H9 (cell line): ENCODE measurements around the gene NHSL2. TPM values are rescaled to one million over a fixed set of nuclear protein-coding genes. Genes with fewer than 3 reads are reported as not detected.

ENCODE experiments used
- DNase-seq: peaks from one replicate; pipeline ENCODE4 v3.0.0-alpha.2; 2017
- H2AFZ ChIP-seq: one replicate; pipeline ENCODE4 v1.6.1; 2013; ENCODE audit warnings: mild to moderate bottlenecking, low read length, control low read depth, moderate library complexity
- H2AK5ac ChIP-seq: 2 replicates; pipeline ENCODE4 v1.6.1; 2013; ENCODE audit warnings: low read length, control low read depth, mixed read lengths; ENCODE audit not compliant: insufficient read length
- H2BK120ac ChIP-seq: one replicate; pipeline ENCODE4 v1.6.1; 2013; ENCODE audit warnings: low read depth, mild to moderate bottlenecking, low read length, control low read depth, inconsistent platforms; ENCODE audit not compliant: poor library complexity, severe bottlenecking
- H2BK12ac ChIP-seq: 2 replicates; pipeline ENCODE4 v1.6.1; 2013; ENCODE audit warnings: low read length, control low read depth, mixed read lengths, low read depth; ENCODE audit not compliant: insufficient read length
- H2BK15ac ChIP-seq: 2 replicates; pipeline ENCODE4 v1.6.1; 2013; ENCODE audit warnings: low read depth, low read length, control low read depth
- H2BK20ac ChIP-seq: one replicate; pipeline ENCODE4 v1.6.1; 2013; ENCODE audit warnings: low read depth, mild to moderate bottlenecking, low read length, control low read depth, inconsistent platforms; ENCODE audit not compliant: poor library complexity, severe bottlenecking
- H2BK5ac ChIP-seq: 2 replicates; pipeline ENCODE4 v1.6.1; 2013; ENCODE audit warnings: low read length, control low read depth, mixed read lengths; ENCODE audit not compliant: insufficient read length
- H3K14ac ChIP-seq: 2 replicates; pipeline ENCODE4 v1.6.1; 2013; ENCODE audit warnings: low read length, control low read depth; ENCODE audit not compliant: insufficient read depth
- H3K18ac ChIP-seq: 2 replicates; pipeline ENCODE4 v1.6.1; 2013; ENCODE audit warnings: low read depth, mild to moderate bottlenecking, mixed read lengths, low read length, control low read depth; ENCODE audit not compliant: insufficient read length
- H3K23ac ChIP-seq: 2 replicates; pipeline ENCODE4 v1.6.1; 2013; ENCODE audit warnings: low read length, control low read depth, mixed read lengths, low read depth; ENCODE audit not compliant: insufficient read length
- H3K23me2 ChIP-seq: 2 replicates; pipeline ENCODE4 v1.6.1; 2013; ENCODE audit warnings: low read depth, mild to moderate bottlenecking, mixed read lengths, low read length, control low read depth; ENCODE audit not compliant: insufficient read length, poor library complexity, severe bottlenecking
- H3K27ac ChIP-seq: 2 replicates; pipeline ENCODE4 v1.5.1; 2013; ENCODE audit warnings: low read length, control low read depth, mixed read lengths, low read depth; ENCODE audit not compliant: insufficient read length
- H3K27me3 ChIP-seq: 2 replicates; pipeline ENCODE4 v1.6.1; 2013; ENCODE audit warnings: low read length, control low read depth, inconsistent platforms; ENCODE audit not compliant: insufficient read depth
- H3K4ac ChIP-seq: 2 replicates; pipeline ENCODE4 v1.6.1; 2013; ENCODE audit warnings: low read depth, mild to moderate bottlenecking, control low read depth, inconsistent platforms, low read length, moderate library complexity
- H3K4me1 ChIP-seq: 2 replicates; pipeline ENCODE4 v1.6.1; 2013; ENCODE audit warnings: low read length, control low read depth, inconsistent platforms; ENCODE audit not compliant: insufficient read depth
- H3K4me2 ChIP-seq: 2 replicates; pipeline ENCODE4 v1.6.1; 2013; ENCODE audit warnings: low read length, control low read depth, mixed read lengths; ENCODE audit not compliant: insufficient read length, insufficient read depth
- H3K56ac ChIP-seq: 2 replicates; pipeline ENCODE4 v1.6.1; 2013; ENCODE audit warnings: low read depth, mild to moderate bottlenecking, mixed read lengths, low read length, control low read depth; ENCODE audit not compliant: insufficient read length
- H3K79me1 ChIP-seq: 2 replicates; pipeline ENCODE4 v1.6.1; 2013; ENCODE audit warnings: low read depth, mild to moderate bottlenecking, moderate library complexity, low read length, control low read depth, inconsistent platforms; ENCODE audit not compliant: insufficient read depth, poor library complexity, severe bottlenecking
- H3K79me2 ChIP-seq: 2 replicates; pipeline ENCODE4 v1.6.1; 2013; ENCODE audit warnings: low read length, control low read depth, inconsistent platforms; ENCODE audit not compliant: insufficient read depth
- H3K9ac ChIP-seq: 2 replicates; pipeline ENCODE4 v1.6.1; 2013; ENCODE audit warnings: low read length, control low read depth, mixed read lengths; ENCODE audit not compliant: insufficient read length; ENCODE audit errors: extremely low read depth
- H3K9me3 ChIP-seq: one replicate; pipeline ENCODE4 v1.6.1; 2013; ENCODE audit warnings: low read depth, low read length, inconsistent platforms; ENCODE audit not compliant: control insufficient read depth
- H3T11ph ChIP-seq: one replicate; pipeline ENCODE4 v1.6.1; 2013; ENCODE audit warnings: mild to moderate bottlenecking, low read length, control low read depth, inconsistent platforms
- H4K20me1 ChIP-seq: one replicate; pipeline ENCODE4 v1.6.1; 2013; ENCODE audit not compliant: control insufficient read depth, insufficient read length, insufficient read depth
- H4K5ac ChIP-seq: 2 replicates; pipeline ENCODE4 v1.6.1; 2013; ENCODE audit warnings: low read depth, mild to moderate bottlenecking, mixed read lengths, low read length, control low read depth; ENCODE audit not compliant: insufficient read length
- H4K8ac ChIP-seq: replicated peaks from 2 replicates; pipeline ENCODE4 v1.6.1; 2013; ENCODE audit warnings: low read length, control low read depth, mixed read lengths, low read depth; ENCODE audit not compliant: insufficient read length
- H4K91ac ChIP-seq: 2 replicates; pipeline ENCODE4 v1.6.1; 2013; ENCODE audit warnings: low read depth, mild to moderate bottlenecking, moderate library complexity, mixed read lengths, low read length, control low read depth; ENCODE audit not compliant: insufficient read length
- H3K27ac Mint-ChIP-seq, 3 experiments: 2 replicates in 2 of 3; 3 replicates in 1 of 3; pipeline ENCODE4 v1.8.0; 2020 to 2021; ENCODE audit warnings: mixed read lengths in 3 of 3, mild to moderate bottlenecking in 1 of 3, moderate library complexity in 1 of 3
- H3K27me3 Mint-ChIP-seq: 2 replicates; pipeline ENCODE4 v1.8.0; 2021; ENCODE audit warnings: low read depth, mild to moderate bottlenecking, moderate library complexity, mixed read lengths
- H3K36me3 Mint-ChIP-seq, 3 experiments: 2 replicates in 2 of 3; 3 replicates in 1 of 3; pipeline ENCODE4 v1.8.0; 2020 to 2021; ENCODE audit warnings: low read depth in 3 of 3, mixed read lengths in 3 of 3; ENCODE audit not compliant: insufficient read depth in 1 of 3
- H3K4me1 Mint-ChIP-seq, 2 experiments: 2 replicates each; pipeline ENCODE4 v1.8.0; 2020; ENCODE audit warnings: mixed read lengths in 2 of 2
- H3K4me3 Mint-ChIP-seq, 2 experiments: 2 replicates in 1 of 2; 3 replicates in 1 of 2; pipeline ENCODE4 v1.8.0; 2020 to 2021; ENCODE audit warnings: mild to moderate bottlenecking in 2 of 2, mixed read lengths in 2 of 2, moderate library complexity in 1 of 2
- H3K9me3 Mint-ChIP-seq, 2 experiments: 2 replicates in 1 of 2; 3 replicates in 1 of 2; pipeline ENCODE4 v1.8.0; 2020; ENCODE audit warnings: mild to moderate bottlenecking in 2 of 2, mixed read lengths in 2 of 2, moderate library complexity in 1 of 2
- CTCF ChIP-seq: fragments of 200-600 bp; sonication (generic); conservative IDR thresholded peaks from 3 replicates; pipeline ENCODE4 v1.8.0; 2021; ENCODE audit warnings: antibody characterized with exemption, mild to moderate bottlenecking
- WGBS: extraction: QIAGEN DNeasy Blood & Tissue Kit; methylation state at CpG from one replicate; pipeline ENCODE4 v1.1.7; 2013; ENCODE audit warnings: missing lambda C conversion rate, low lambda C conversion rate, mixed read lengths; ENCODE audit not compliant: insufficient read length; ENCODE audit errors: extremely low coverage; 5-methylcytosine and 5-hydroxymethylcytosine counted together
- total RNA-seq: library from RNA; stranded (reverse); gene quantifications from 2 replicates; pipeline ENCODE4 v1.2.1, GENCODE V29; 2021

Gene NHSL2
- total RNA-seq, 1 experiment from 2014 or later: 6.4 TPM

GRCh38 chrX:71949363-71949762 lies 38.7 kb downstream of the NHSL2 start:
- no peak for TF ChIP-seq CTCF
- no peak overlapping the region for H3K14ac ChIP-seq
- H3K23me2 ChIP-seq: no peaks in the 10 kb centered on the region
- H3K9me3 Mint-ChIP-seq: peaks cover 63 to 80% of the 10 kb centered on the region in 2 experiments
- peaks cover 4 to 12% (median 10%) of the 10 kb centered on the region in 3 experiments; a peak in 6 of 7 replicates for H3K36me3 Mint-ChIP-seq
- no peaks in the 10 kb centered on the region for H3K27me3 Mint-ChIP-seq
- no peak overlapping the region for H2AK5ac ChIP-seq
- no peak overlapping the region for H3K4me3 Mint-ChIP-seq
- no peak overlapping the region for H2BK5ac ChIP-seq
- no peaks in the 10 kb centered on the region for H3K79me1 ChIP-seq
- no peak for DNase-seq
- H3K4me1 ChIP-seq: peaks cover 2% of the 10 kb centered on the region; the same call in 1 of the 2 replicates
- no peaks in the 10 kb centered on the region for H3K27me3 ChIP-seq
- H3K4ac ChIP-seq: no peak overlapping the region
- peaks cover 31 to 37% of the 10 kb centered on the region in 2 experiments for H3K4me1 Mint-ChIP-seq
- no peak overlapping the region for H2AFZ ChIP-seq
- no peak overlapping the region for H3K18ac ChIP-seq
- no peak overlapping the region for H4K5ac ChIP-seq
- no peak overlapping the region for H2BK12ac ChIP-seq
- no peak overlapping the region; a peak in 1 of 7 replicates for H3K27ac Mint-ChIP-seq
- no peak overlapping the region for H2BK120ac ChIP-seq
- H3K27ac ChIP-seq: no peak overlapping the region
- no peak overlapping the region for H4K8ac ChIP-seq
- H3K56ac ChIP-seq: no peak overlapping the region
- no peak overlapping the region for H2BK20ac ChIP-seq
- no peak overlapping the region for H3K23ac ChIP-seq
- WGBS: no CpG with 5 or more reads among the region's 8 CpGs
- peaks cover 36% of the 10 kb centered on the region for H3K9me3 ChIP-seq
- H3K79me2 ChIP-seq: no peaks in the 10 kb centered on the region
- H2BK15ac ChIP-seq: no peak overlapping the region
- no peaks in the 10 kb centered on the region for H4K20me1 ChIP-seq
- H4K91ac ChIP-seq: no peak overlapping the region
- H3K9ac ChIP-seq: no peak overlapping the region
- H3K4me2 ChIP-seq: no peak overlapping the region
- no peak overlapping the region for H3T11ph ChIP-seq
